Activated T-cell treated with anti-CD3 and anti-CD28 coated beads for 24 hours (primary cell): ENCODE measurements around the gene CELSR3.

Experiments used
- DNase-seq: peaks from one replicate; pipeline ENCODE4 v3.0.0-alpha.2; 2020; ENCODE audit warnings: low read depth

The CELSR3 gene

GRCh38 chr3:48599509-48600285 is 63.0 kb downstream of the CELSR3 start:
- no peak for DNase-seq

DNA sequence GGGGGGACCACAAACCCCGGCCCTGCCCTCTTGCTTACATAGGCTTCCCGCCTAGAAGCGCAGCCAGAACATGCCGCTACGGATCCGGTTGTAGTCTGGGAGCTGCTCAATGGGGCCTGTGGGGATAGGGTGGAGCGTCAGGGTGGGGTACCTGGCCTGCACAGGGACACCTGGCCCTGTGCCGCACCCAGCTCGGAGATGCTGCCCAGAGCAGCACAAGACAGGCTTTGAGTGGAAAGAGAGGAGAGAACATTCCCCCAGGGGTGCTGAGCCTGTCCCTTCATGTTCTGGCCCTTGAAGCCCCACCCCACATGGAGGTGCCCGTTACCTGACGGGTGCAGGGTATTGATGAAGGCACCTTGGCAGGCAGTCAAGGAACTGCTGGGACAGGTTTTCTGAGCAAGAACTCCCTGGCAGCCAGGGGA is 63.6 kb downstream of the CELSR3 start:
- no peak for DNase-seq

DNA sequence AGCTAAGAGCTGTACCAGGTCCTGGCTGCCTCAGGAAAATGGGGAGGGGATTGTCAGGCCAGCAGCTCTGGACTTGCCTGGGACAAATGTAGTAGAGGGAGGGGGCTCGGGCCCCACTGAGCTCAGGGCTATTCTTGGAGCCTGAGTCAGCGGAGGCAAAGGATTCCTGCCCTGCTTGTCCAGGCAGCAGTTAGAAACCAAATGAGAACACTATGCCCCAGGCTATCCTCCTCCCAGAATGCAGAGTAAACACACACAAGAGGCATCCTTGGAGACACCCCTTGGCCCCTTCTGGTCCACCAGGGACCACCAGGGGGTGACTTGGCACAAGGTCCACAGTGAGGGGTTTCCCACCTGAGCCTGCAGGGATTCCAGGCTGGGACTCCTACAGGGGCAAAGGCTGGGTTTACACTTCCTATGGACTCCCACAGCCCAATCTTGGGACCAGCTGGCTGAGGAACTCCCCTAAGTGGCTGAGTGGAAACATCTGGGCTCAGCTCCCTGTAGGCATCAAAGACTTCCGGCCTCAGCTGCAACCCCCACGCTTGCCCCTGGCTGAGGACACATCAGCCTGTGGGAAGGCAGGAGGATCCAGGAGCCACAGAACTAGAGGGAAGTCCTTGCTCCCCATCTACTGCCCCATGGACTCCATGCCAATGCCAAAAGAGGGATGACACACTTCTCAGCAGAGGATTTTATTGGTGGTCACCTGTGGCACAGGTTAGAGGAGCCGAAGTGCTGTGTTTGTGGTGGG is 64.2 kb downstream of the CELSR3 start:
- no peak for DNase-seq

DNA sequence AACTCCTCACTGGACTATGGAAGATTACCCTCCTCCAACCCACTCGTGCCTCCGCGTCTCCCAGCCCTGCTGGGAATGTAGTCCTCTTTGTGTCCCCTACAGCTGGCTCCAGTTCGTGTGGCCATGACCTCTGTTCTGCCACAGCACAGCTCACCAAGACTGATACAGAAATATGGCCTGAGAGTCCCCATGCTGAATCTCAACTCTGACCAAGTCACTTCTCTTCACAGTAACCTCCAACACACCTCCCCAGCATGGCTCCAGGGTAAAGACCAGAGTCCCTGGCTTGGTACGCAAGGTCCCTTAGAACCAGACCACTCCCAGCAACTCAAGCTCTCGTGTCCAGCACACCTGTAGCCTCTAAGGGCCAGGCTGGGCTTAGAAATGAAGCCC is 65.3 kb downstream of the CELSR3 start:
- DNase-seq = no peak

GRCh38 chr3:48596676-48597407 is 65.8 kb downstream of the CELSR3 start:
- no peak for DNase-seq

DNA sequence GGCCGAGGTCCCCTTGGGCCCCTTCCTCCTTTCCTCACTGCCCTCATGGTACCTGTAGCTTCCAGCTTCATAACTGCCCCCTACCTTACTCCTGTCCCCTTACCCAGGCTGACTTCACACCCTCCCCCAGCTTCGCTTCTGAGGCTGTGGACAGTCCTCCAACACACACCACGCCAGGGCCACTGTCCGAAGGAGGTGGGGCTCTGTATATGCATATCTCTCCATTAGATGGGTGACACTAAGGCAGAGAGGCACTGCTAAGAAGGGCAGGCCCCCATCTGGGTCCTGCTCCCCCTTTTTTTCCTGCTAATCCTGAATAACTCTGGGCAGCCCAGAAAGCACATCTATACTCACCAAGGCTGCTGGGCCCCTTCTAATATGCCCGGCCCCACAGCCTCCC is 66.5 kb downstream of the CELSR3 start:
- no peak for DNase-seq

DNA sequence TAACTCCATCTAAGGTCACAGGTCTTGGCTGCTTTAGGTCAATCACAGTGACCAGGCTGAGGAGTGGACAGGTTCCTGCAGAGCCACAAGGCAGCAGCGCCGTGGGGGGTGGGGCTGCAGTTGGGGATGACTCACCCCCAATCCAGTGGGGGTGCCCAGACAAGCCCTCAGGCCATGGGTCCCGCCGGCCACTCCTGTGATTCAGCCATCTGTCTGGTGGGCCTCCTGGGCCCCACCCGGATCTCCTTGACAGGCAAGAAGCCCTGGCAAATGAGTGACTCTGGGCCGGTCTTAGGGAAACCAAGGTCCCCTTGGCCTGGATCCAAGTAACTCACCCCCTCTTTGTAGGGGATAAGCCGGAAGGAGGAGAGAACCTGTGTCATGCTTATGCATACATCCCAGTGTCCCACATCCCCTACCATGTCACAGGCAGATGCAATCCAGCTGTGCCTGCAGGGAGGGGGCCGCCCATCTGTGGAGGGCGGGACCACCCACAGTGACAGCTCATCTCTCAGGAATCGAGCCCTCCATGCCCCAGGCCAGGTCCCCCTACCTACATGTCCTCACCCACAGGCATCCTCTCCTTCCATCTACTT is 67.1 kb downstream of the CELSR3 start:
- DNase-seq = no peak

DNA sequence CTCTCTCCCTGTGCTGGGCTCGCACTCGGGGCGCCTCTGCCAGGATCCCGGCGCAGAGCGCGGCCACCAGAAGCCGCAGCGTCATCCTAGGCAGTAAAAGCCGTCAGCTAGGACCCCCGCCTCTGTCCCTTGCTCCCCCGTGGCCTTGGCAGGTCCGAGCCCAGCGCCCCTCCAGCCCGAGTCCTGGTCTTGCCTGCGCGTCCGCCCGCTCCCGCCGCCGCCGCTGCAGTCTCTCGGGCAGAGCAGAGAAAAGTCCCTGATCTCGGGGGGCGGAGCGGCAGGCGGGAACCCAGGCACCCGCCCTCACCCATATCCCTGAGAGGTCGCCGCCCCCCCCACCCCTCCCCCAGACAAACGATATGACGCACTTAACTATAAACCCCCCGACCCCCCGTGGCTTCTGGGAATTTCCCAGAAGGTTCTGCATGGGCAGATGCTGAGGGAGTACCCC is 67.6 kb downstream of the CELSR3 start, which contains the start of gene COL7A1:
Gene COL7A1, minus strand, starts transcription at position 255 of the 451 bp plus-strand sequence. Its CDS starts 170 bp downstream, at position 85.
- DNase-seq = no peak

- DNase-seq = no peak
These were observed 68.2 kb downstream of the CELSR3 start for GRCh38 chr3:48594417-48595049.

- DNase-seq = no peak
These were observed 69.3 kb downstream of the CELSR3 start for GRCh38 chr3:48593337-48593736.

DNA sequence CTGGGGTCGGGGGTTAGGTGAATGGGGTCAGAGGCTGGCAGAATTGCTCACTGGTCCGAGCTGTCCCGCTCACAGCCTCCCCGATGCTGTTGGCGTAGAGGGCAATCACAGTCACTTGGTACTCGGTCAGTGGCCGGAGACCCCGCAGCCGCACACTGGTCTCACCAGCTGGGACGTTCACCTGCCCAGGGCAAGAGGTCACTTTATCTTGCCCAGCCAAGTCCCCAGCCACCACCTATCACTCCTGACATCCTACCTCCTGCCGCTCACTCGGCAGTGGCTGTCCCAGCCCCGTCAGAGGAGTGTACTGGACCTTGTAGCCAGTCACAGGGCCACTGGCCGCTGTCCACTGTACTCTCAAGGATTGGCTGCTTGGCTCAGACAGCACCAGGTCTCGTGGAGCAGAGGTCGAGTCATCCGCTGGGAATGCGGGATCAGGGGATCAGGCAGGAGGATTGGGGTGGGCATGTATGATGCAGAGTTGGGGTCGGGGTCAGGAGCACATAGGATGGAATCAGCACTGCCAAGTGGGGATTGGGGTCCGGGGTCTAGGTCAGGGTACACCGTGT is 70.1 kb downstream of the CELSR3 start:
- no peak for DNase-seq

- DNase-seq = no peak
These were observed 70.7 kb downstream of the CELSR3 start for GRCh38 chr3:48591886-48592518.

DNA sequence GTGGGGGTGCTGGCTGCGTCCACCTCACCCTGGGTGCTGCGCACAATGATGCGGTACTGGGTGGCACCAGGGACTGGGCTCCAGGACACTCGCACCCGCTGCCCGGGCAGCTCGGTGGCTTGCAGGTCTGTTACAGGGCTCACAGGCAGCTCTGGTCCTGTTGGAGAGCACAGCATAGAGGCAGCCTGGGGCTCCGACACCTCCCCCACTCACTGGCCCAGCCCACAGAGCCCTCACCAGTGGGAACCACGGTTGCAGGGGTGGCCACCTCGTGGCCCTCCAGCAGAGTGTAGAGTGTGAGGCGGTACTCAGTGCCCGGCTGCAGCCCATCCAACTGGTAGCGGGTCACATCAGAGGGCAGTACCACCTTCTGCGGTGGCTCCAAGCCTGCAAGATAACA is 71.2 kb downstream of the CELSR3 start:
- no peak for DNase-seq

DNA sequence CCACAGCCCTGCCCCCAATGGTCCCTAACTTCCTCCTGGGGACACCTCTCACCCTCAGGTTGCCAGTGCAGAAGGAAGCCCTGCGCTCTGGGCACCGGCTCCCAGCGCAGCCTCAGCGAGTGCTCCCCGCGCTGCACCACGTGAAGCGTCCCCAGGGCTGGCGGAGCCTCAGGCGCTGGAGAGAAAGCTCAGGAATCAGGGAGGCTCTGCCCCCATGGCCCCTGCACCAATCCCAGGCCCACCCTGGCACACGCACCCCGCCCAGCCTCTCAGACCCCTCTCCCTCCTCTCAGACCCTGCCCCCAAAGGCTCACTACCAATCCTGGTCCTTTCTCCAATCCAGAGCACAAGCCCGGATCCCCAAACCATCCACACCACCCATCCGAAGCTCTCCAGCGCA is 74.5 kb downstream of the CELSR3 start:
- no peak for DNase-seq

GRCh38 chr3:48587686-48588085 is 75.0 kb downstream of the CELSR3 start:
- DNase-seq = no peak
